SK-N-SH (cell line): ENCODE data around the gene ZNF804B. TPM values are rescaled to one million over a fixed set of nuclear protein-coding genes. Genes with fewer than 3 reads are reported as not detected.

Experiments used
- CTCF ChIA-PET: fragments of 300-600, 350-600 bp; formaldehyde crosslinking; extraction: SDS; loops from one replicate; lab custom pipeline; 2021; lab: Yijun Ruan, JAX
- POLR2A ChIA-PET: fragments of 350-600 bp; sonication (Branson Sonifier 250); formaldehyde crosslinking; extraction: SDS; loops from one replicate; lab custom pipeline; 2020; ENCODE audit warnings: antibody characterized with exemption, inconsistent platforms; lab: Yijun Ruan, JAX
- DNase-seq: peaks from one replicate; pipeline ENCODE4 v3.0.0; 2012
- H2AFZ ChIP-seq: fragments of 200-600 bp; sonication (generic); 2 replicates; pipeline ENCODE4 v1.8.1; 2016; ENCODE audit warnings: antibody characterized with exemption, mild to moderate bottlenecking, low read depth
- H3F3A ChIP-seq: fragments of 200-600 bp; sonication (generic); replicated peaks from 2 replicates; pipeline ENCODE3; 2016; ENCODE audit warnings: antibody characterized with exemption, mild to moderate bottlenecking; ENCODE audit not compliant: insufficient read depth
- H3K27ac ChIP-seq, 2 experiments: fragments of 200-500 bp in 1 of 2; fragments of 200-600 bp in 1 of 2; sonication (Bioruptor generic) in 1 of 2; sonication (generic), shearing (Covaris generic) in 1 of 2; 2 replicates each; pipeline versions ENCODE4 v1.5.1 to v1.6.1; 2014 to 2016; ENCODE audit warnings: low read depth in 2 of 2, inconsistent platforms in 1 of 2, low read length in 1 of 2, mild to moderate bottlenecking in 1 of 2, mixed read lengths in 1 of 2
- H3K27me3 ChIP-seq: fragments of 200-600 bp; sonication (generic), shearing (Covaris generic); 2 replicates; pipeline ENCODE4 v1.6.1; 2016; ENCODE audit warnings: mixed run types; ENCODE audit not compliant: insufficient read depth
- H3K36me3 ChIP-seq, 2 experiments: fragments of 200-500 bp in 1 of 2; fragments of 200-600 bp in 1 of 2; sonication (Bioruptor generic) in 1 of 2; sonication (generic) in 1 of 2; replicated peaks in 1 of 2; 2 replicates each; pipeline versions ENCODE3 to v1.5.1; 2014 to 2016; ENCODE audit warnings: low read length in 1 of 2, mild to moderate bottlenecking in 1 of 2; ENCODE audit not compliant: insufficient read depth in 2 of 2, control insufficient read depth in 1 of 2
- H3K4me1 ChIP-seq, 2 experiments: fragments of 200-500 bp in 1 of 2; fragments of 200-600 bp in 1 of 2; sonication (Bioruptor generic) in 1 of 2; sonication (generic), shearing (Covaris generic) in 1 of 2; 2 replicates each; pipeline versions ENCODE4 v1.5.1 to v1.6.1; 2014 to 2016; ENCODE audit warnings: low read depth in 1 of 2, low read length in 1 of 2, mixed run types in 1 of 2; ENCODE audit not compliant: insufficient read depth in 2 of 2, control insufficient read depth in 1 of 2
- H3K4me2 ChIP-seq: fragments of 200-600 bp; sonication (generic), shearing (Covaris generic); 2 replicates; pipeline ENCODE4 v1.6.1; 2017; ENCODE audit warnings: mixed run types
- H3K4me3 ChIP-seq, 2 experiments: fragments of 200-500 bp in 1 of 2; fragments of 200-600 bp in 1 of 2; sonication (Bioruptor generic) in 1 of 2; sonication (generic), shearing (Covaris generic) in 1 of 2; 2 replicates each; pipeline versions ENCODE4 v1.5.1 to v1.8.1; 2014 to 2016; ENCODE audit warnings: low read depth in 2 of 2, inconsistent platforms in 1 of 2, low read length in 1 of 2, mild to moderate bottlenecking in 1 of 2, mixed read lengths in 1 of 2, moderate library complexity in 1 of 2
- H3K79me2 ChIP-seq: fragments of 200-600 bp; sonication (generic); 2 replicates; pipeline ENCODE4 v1.8.1; 2017; ENCODE audit warnings: mild to moderate bottlenecking; ENCODE audit not compliant: insufficient read depth
- H3K9ac ChIP-seq: fragments of 200-600 bp; sonication (generic); 2 replicates; pipeline ENCODE4 v1.6.1; 2017; ENCODE audit warnings: mixed run types
- H3K9me2 ChIP-seq: fragments of 200-600 bp; sonication (generic); 2 replicates; pipeline ENCODE4 v1.6.1; 2017; ENCODE audit warnings: mixed run types
- H3K9me3 ChIP-seq: fragments of 200-600 bp; sonication (generic); 2 replicates; pipeline ENCODE4 v1.6.1; 2017; ENCODE audit warnings: mixed run types, mild to moderate bottlenecking, moderate library complexity
- H4K20me1 ChIP-seq: fragments of 200-600 bp; sonication (generic); 2 replicates; pipeline ENCODE4 v1.6.1; 2017; ENCODE audit warnings: mild to moderate bottlenecking, mixed run types; ENCODE audit not compliant: insufficient read depth
- CHD2 ChIP-seq: fragments of 150-350 bp; IDR thresholded peaks from 2 replicates; pipeline ENCODE4 v1.6.1; 2018; ENCODE audit warnings: low read length; ENCODE audit not compliant: partially characterized antibody
- ELF1 ChIP-seq: IDR thresholded peaks from 2 replicates; pipeline ENCODE4 v1.4.0; 2012
- EP300 ChIP-seq, 2 experiments: IDR thresholded peaks; 2 replicates each; pipeline versions ENCODE4 v1.4.0 to v1.6.1; 2012; ENCODE audit warnings: borderline replicate concordance in 1 of 2, low read depth in 1 of 2, low read length in 1 of 2
- FOSL2 ChIP-seq: IDR thresholded peaks from 2 replicates; pipeline ENCODE4 v1.4.0; 2012; ENCODE audit warnings: low read depth, mild to moderate bottlenecking, moderate library complexity, borderline replicate concordance
- FOXJ3 ChIP-seq: sonication (generic); formaldehyde crosslinking; IDR thresholded peaks from 2 replicates; pipeline ENCODE4 v1.5.1; 2020; ENCODE audit warnings: mild to moderate bottlenecking, missing genetic modification reagents
- GATA2 ChIP-seq: sonication (generic); formaldehyde crosslinking; IDR thresholded peaks from 2 replicates; pipeline ENCODE4 v1.5.0; 2020; ENCODE audit warnings: mild to moderate bottlenecking, missing genetic modification reagents
- JUND ChIP-seq: IDR thresholded peaks from 2 replicates; pipeline ENCODE4 v1.4.0; 2012
- NFIC ChIP-seq: IDR thresholded peaks from 2 replicates; pipeline ENCODE4 v1.4.0; 2012; ENCODE audit warnings: borderline replicate concordance
- NRF1 ChIP-seq: IDR thresholded peaks from 2 replicates; pipeline ENCODE4 v1.6.1; 2012; ENCODE audit warnings: low read depth, mild to moderate bottlenecking, low read length
- RAD21 ChIP-seq: IDR thresholded peaks from 2 replicates; pipeline ENCODE4 v1.6.1; 2012; ENCODE audit warnings: mild to moderate bottlenecking, low read length
- RCOR1 ChIP-seq: fragments of 150-350 bp; IDR thresholded peaks from 2 replicates; pipeline ENCODE4 v1.6.1; 2017; ENCODE audit warnings: antibody characterized with exemption, low read length
- RXRA ChIP-seq: IDR thresholded peaks from 2 replicates; pipeline ENCODE4 v1.4.0; 2012; ENCODE audit warnings: low read depth, mild to moderate bottlenecking, borderline replicate concordance
- SMC3 ChIP-seq: IDR thresholded peaks from 2 replicates; pipeline ENCODE4 v1.6.1; 2012; ENCODE audit warnings: low read depth, low read length, improper control_type of control experiment
- TAF1 ChIP-seq: IDR thresholded peaks from 2 replicates; pipeline ENCODE4 v1.6.1; 2012; ENCODE audit warnings: low read depth, mild to moderate bottlenecking, low read length, moderate library complexity, borderline replicate concordance
- TCF12 ChIP-seq: IDR thresholded peaks from 2 replicates; pipeline ENCODE4 v1.4.0; 2012
- TEAD4 ChIP-seq: IDR thresholded peaks from 2 replicates; pipeline ENCODE4 v1.4.0; 2012; ENCODE audit warnings: mild to moderate bottlenecking, borderline replicate concordance; ENCODE audit not compliant: insufficient read depth
- YY1 ChIP-seq: IDR thresholded peaks from 2 replicates; pipeline ENCODE4 v1.4.0; 2012; ENCODE audit warnings: low read depth, mild to moderate bottlenecking
- WGBS: methylation state at CpG from one replicate; pipeline ENCODE4 v1.1.6; 2017; ENCODE audit warnings: low lambda C conversion rate; 5-methylcytosine and 5-hydroxymethylcytosine counted together
- polyA plus RNA-seq, 3 experiments: library from polyadenylated mRNA; depleted of rRNA; stranded (reverse); fragments of >200 nt; gene quantifications; 2 replicates each; pipeline ENCODE4 v1.2.3, GENCODE V29; 2012
- TF ChIP-seq, protein P1 (sequence below): IDR thresholded peaks from 2 replicates; pipeline ENCODE4 v1.6.1; 2012; ENCODE audit warnings: mild to moderate bottlenecking, low read depth, low read length, moderate library complexity
- TF ChIP-seq, protein P2 (sequence below): fragments of 150-350 bp; IDR thresholded peaks from 2 replicates; pipeline ENCODE4 v1.6.1; 2017; ENCODE audit warnings: antibody characterized with exemption, low read length, low read depth, borderline replicate concordance
- TF ChIP-seq, protein P3 (sequence below): IDR thresholded peaks from 2 replicates; pipeline ENCODE4 v1.4.0; 2012; ENCODE audit warnings: low read depth, borderline replicate concordance
- TF ChIP-seq, protein P4 (sequence below): IDR thresholded peaks from 2 replicates; pipeline ENCODE4; 2012

ZNF804B gene
- polyA plus RNA-seq, 1 of the 3 experiments (the other 2 are of a cell fraction) = not detected

DNA sequence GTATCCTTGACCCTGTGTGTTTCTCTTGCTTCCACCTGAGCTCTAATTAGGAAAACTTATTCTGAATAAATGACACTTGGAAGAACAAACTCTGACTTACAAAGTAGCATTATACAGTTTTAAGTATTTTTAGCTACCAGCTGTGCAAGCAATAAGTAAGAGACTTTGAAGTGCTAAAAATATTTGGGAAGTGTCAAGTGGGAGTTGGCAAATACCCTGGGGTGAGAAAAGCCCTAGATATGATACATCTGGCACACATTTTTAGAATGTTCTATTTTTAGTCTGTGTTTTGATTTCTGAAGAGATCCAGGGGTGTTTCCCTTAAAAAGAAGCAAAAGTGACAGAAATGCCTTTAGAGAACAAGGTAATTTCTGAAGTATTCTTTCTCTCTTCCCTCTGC lies 168.8 kb downstream of the ZNF804B start (continued):
- TF ChIP-seq, protein P1, sequence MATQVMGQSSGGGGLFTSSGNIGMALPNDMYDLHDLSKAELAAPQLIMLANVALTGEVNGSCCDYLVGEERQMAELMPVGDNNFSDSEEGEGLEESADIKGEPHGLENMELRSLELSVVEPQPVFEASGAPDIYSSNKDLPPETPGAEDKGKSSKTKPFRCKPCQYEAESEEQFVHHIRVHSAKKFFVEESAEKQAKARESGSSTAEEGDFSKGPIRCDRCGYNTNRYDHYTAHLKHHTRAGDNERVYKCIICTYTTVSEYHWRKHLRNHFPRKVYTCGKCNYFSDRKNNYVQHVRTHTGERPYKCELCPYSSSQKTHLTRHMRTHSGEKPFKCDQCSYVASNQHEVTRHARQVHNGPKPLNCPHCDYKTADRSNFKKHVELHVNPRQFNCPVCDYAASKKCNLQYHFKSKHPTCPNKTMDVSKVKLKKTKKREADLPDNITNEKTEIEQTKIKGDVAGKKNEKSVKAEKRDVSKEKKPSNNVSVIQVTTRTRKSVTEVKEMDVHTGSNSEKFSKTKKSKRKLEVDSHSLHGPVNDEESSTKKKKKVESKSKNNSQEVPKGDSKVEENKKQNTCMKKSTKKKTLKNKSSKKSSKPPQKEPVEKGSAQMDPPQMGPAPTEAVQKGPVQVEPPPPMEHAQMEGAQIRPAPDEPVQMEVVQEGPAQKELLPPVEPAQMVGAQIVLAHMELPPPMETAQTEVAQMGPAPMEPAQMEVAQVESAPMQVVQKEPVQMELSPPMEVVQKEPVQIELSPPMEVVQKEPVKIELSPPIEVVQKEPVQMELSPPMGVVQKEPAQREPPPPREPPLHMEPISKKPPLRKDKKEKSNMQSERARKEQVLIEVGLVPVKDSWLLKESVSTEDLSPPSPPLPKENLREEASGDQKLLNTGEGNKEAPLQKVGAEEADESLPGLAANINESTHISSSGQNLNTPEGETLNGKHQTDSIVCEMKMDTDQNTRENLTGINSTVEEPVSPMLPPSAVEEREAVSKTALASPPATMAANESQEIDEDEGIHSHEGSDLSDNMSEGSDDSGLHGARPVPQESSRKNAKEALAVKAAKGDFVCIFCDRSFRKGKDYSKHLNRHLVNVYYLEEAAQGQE = no peak
- TF ChIP-seq NRF1 (no peak), NFIC (no peak), FOXJ3 (CRISPR knock-in tag) (no peak), FOSL2 (no peak), TEAD4 (no peak), TCF12 (no peak), TAF1 (no peak), JUND (no peak), RCOR1 (no peak), EP300 (IDR thresholded peaks at IDR 0.05; ENCODE audit: borderline replicate concordance in 1 of 2, low read depth in 1 of 2, low read length in 1 of 2) (no peak), SMC3 (no peak)
- TF ChIP-seq, protein P2, sequence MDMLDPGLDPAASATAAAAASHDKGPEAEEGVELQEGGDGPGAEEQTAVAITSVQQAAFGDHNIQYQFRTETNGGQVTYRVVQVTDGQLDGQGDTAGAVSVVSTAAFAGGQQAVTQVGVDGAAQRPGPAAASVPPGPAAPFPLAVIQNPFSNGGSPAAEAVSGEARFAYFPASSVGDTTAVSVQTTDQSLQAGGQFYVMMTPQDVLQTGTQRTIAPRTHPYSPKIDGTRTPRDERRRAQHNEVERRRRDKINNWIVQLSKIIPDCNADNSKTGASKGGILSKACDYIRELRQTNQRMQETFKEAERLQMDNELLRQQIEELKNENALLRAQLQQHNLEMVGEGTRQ = no peak
- TF ChIP-seq, all 33 proteins: peak for 0

DNA sequence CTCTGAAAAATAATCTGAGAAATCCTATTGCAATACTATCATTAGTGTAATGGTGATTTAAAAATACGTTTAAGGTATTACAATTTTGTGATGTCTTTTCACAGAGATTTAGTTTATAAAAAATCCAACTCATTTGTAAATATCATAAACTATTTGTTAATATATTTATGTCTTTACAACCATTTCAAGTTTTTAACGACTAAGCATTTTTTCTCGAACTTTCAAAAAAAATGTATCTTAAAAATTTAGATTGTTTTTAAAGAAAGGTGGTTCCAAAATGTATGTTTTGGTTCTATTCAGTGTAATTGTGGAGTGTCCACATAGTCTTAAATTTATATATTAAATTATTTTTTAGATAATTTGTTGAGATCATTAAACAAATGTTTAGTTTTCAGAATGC lies 170.2 kb downstream of the ZNF804B start:
- POLR2A ChIA-PET = no interaction called here
- Histone ChIP-seq H3K4me2 (no peak overlapping the region), H3K27ac (no peak overlapping the region), H3K27me3 (no peaks in the 10 kb centered on the region), H3K79me2 (no peaks in the 10 kb centered on the region), H3F3A (no peaks in the 10 kb centered on the region), H3K4me3 (no peak overlapping the region), H3K9me2 (no peaks in the 10 kb centered on the region), H2AFZ (no peak overlapping the region), H4K20me1 (no peaks in the 10 kb centered on the region), H3K36me3 (no peaks in the 10 kb centered on the region), H3K4me1 (no peaks in the 10 kb centered on the region), H3K9ac (no peak overlapping the region), H3K9me3 (no peaks in the 10 kb centered on the region)
- CTCF ChIA-PET = interaction anchor here (1.1 to 1.9 kb wide), 2 partner anchors 12 to 23 kb away, joined by 4 read pairs; no protein-coding TSS in a partner anchor
- WGBS = 17% methylated on average over 3 of the region's 3 CpGs
- DNase-seq = no peak
- TF ChIP-seq, protein P1 = no peak
- TF ChIP-seq CHD2 = no peak
- no peak for TF ChIP-seq FOSL2
- no peak for TF ChIP-seq GATA2 (CRISPR knock-in tag)
- TF ChIP-seq, protein P3, sequence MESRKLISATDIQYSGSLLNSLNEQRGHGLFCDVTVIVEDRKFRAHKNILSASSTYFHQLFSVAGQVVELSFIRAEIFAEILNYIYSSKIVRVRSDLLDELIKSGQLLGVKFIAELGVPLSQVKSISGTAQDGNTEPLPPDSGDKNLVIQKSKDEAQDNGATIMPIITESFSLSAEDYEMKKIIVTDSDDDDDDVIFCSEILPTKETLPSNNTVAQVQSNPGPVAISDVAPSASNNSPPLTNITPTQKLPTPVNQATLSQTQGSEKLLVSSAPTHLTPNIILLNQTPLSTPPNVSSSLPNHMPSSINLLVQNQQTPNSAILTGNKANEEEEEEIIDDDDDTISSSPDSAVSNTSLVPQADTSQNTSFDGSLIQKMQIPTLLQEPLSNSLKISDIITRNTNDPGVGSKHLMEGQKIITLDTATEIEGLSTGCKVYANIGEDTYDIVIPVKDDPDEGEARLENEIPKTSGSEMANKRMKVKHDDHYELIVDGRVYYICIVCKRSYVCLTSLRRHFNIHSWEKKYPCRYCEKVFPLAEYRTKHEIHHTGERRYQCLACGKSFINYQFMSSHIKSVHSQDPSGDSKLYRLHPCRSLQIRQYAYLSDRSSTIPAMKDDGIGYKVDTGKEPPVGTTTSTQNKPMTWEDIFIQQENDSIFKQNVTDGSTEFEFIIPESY = no peak
- no peak for TF ChIP-seq YY1
- no peak for TF ChIP-seq RXRA
- no peak for TF ChIP-seq RAD21
- no peak for TF ChIP-seq ELF1
- TF ChIP-seq, protein P4, sequence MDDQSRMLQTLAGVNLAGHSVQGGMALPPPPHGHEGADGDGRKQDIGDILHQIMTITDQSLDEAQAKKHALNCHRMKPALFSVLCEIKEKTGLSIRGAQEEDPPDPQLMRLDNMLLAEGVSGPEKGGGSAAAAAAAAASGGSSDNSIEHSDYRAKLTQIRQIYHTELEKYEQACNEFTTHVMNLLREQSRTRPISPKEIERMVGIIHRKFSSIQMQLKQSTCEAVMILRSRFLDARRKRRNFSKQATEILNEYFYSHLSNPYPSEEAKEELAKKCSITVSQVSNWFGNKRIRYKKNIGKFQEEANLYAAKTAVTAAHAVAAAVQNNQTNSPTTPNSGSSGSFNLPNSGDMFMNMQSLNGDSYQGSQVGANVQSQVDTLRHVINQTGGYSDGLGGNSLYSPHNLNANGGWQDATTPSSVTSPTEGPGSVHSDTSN = no peak
